Ishikawa (cell line): Measurements from ENCODE around the gene LRRC71.

Source experiments
- CEBPB ChIP-seq: IDR thresholded peaks from 2 replicates; pipeline ENCODE4 v1.6.1; 2012
- EP300 ChIP-seq: IDR thresholded peaks from 2 replicates; pipeline ENCODE4 v1.6.1; 2012; ENCODE audit warnings: borderline replicate concordance

DNA sequence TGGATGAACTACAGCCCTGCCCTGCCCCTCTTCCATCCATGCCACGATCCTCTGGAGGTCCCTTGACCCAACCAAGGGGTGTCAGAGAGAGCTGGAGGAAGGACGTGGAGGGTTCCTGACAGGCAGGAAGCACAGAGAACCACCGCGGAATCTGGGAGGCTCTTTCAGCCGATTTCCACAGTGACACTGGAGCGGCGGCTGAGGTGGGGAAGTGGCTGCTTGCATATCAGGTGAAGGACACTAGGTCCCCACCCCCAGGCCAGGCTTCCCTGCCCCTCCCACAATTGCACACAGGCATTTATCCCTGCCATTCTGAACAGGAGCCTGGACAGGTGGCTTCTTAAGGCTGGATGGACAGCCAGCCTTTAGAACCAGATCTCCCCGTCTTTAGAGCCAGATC lies 17.5 kb downstream of the LRRC71 start:
- TF ChIP-seq CEBPB = no peak
- no peak for TF ChIP-seq EP300
